ENCODE data around the gene CAPZB.

Gene CAPZB

GRCh38 chr1:19405195-19405760 lies 80.1 kb downstream of the CAPZB start:
- in situ Hi-C loops (cut with MboI; ENCODE audit: low pct_unique_long_range_greater_than_20kb, low sequenced_read_pairs, unreplicated experiment) = no loop called here
- no peak for DNase-seq (ENCODE audit: low spot score)
- TF ChIP-seq CTCF (IDR thresholded peaks at IDR 0.05; ENCODE audit: extremely low read depth, insufficient read depth, missing control alignments) = no peak

GRCh38 chr1:19404748-19405147 lies 80.6 kb downstream of the CAPZB start:
- in situ Hi-C loops (cut with MboI; ENCODE audit: low pct_unique_long_range_greater_than_20kb, low sequenced_read_pairs, unreplicated experiment) = no loop called here
- TF ChIP-seq CTCF (IDR thresholded peaks at IDR 0.05; ENCODE audit: extremely low read depth, insufficient read depth, missing control alignments) = no peak
- no peak for DNase-seq (ENCODE audit: low spot score)

- no peak for TF ChIP-seq CTCF (IDR thresholded peaks at IDR 0.05; ENCODE audit: extremely low read depth, insufficient read depth, missing control alignments)
- in situ Hi-C loops (cut with MboI; ENCODE audit: low pct_unique_long_range_greater_than_20kb, low sequenced_read_pairs, unreplicated experiment) = no loop called here
- DNase-seq (ENCODE audit: low spot score) = no peak
Observed at GRCh38 chr1:19403256-19403655, 82.1 kb downstream of the CAPZB start.

- no peak for DNase-seq (ENCODE audit: low spot score)
- in situ Hi-C loops (cut with MboI; ENCODE audit: low pct_unique_long_range_greater_than_20kb, low sequenced_read_pairs, unreplicated experiment) = no loop called here
- TF ChIP-seq CTCF (IDR thresholded peaks at IDR 0.05; ENCODE audit: extremely low read depth, insufficient read depth, missing control alignments) = no peak
Observed at GRCh38 chr1:19402031-19402813, 83.1 kb downstream of the CAPZB start.

- no peak for TF ChIP-seq CTCF (IDR thresholded peaks at IDR 0.05; ENCODE audit: extremely low read depth, insufficient read depth, missing control alignments)
- DNase-seq (ENCODE audit: low spot score) = no peak
- in situ Hi-C loops (cut with MboI; ENCODE audit: low pct_unique_long_range_greater_than_20kb, low sequenced_read_pairs, unreplicated experiment) = no loop called here
Observed at GRCh38 chr1:19401535-19401889, 83.8 kb downstream of the CAPZB start.

GRCh38 chr1:19400875-19401534 lies 84.3 kb downstream of the CAPZB start:
- no peak for TF ChIP-seq CTCF (IDR thresholded peaks at IDR 0.05; ENCODE audit: extremely low read depth, insufficient read depth, missing control alignments)
- in situ Hi-C loops (cut with MboI; ENCODE audit: low pct_unique_long_range_greater_than_20kb, low sequenced_read_pairs, unreplicated experiment) = no loop called here
- DNase-seq (ENCODE audit: low spot score) = no peak

Measured in GM13977 (cell line).